SK-N-SH (cell line): ENCODE measurements around the gene NFKBIE. TPM values are rescaled to one million over a fixed set of nuclear protein-coding genes. Genes with fewer than 3 reads are reported as not detected.

Experiments
- CTCF ChIA-PET: fragments of 300-600, 350-600 bp; formaldehyde crosslinking; extraction: SDS; loops from one replicate; lab custom pipeline; 2021; lab: Yijun Ruan, JAX
- POLR2A ChIA-PET: fragments of 350-600 bp; sonication (Branson Sonifier 250); formaldehyde crosslinking; extraction: SDS; loops from one replicate; lab custom pipeline; 2020; ENCODE audit warnings: antibody characterized with exemption, inconsistent platforms; lab: Yijun Ruan, JAX
- DNase-seq: peaks from one replicate; pipeline ENCODE4 v3.0.0; 2012
- H2AFZ ChIP-seq: fragments of 200-600 bp; sonication (generic); 2 replicates; pipeline ENCODE4 v1.8.1; 2016; ENCODE audit warnings: antibody characterized with exemption, mild to moderate bottlenecking, low read depth
- H3F3A ChIP-seq: fragments of 200-600 bp; sonication (generic); replicated peaks from 2 replicates; pipeline ENCODE3; 2016; ENCODE audit warnings: antibody characterized with exemption, mild to moderate bottlenecking; ENCODE audit not compliant: insufficient read depth
- H3K27ac ChIP-seq, 2 experiments: fragments of 200-500 bp in 1 of 2; fragments of 200-600 bp in 1 of 2; sonication (Bioruptor generic) in 1 of 2; sonication (generic), shearing (Covaris generic) in 1 of 2; 2 replicates each; pipeline versions ENCODE4 v1.5.1 to v1.6.1; 2014 to 2016; ENCODE audit warnings: low read depth in 2 of 2, inconsistent platforms in 1 of 2, low read length in 1 of 2, mild to moderate bottlenecking in 1 of 2, mixed read lengths in 1 of 2
- H3K27me3 ChIP-seq: fragments of 200-600 bp; sonication (generic), shearing (Covaris generic); 2 replicates; pipeline ENCODE4 v1.6.1; 2016; ENCODE audit warnings: mixed run types; ENCODE audit not compliant: insufficient read depth
- H3K36me3 ChIP-seq, 2 experiments: fragments of 200-500 bp in 1 of 2; fragments of 200-600 bp in 1 of 2; sonication (Bioruptor generic) in 1 of 2; sonication (generic) in 1 of 2; replicated peaks in 1 of 2; 2 replicates each; pipeline versions ENCODE3 to v1.5.1; 2014 to 2016; ENCODE audit warnings: low read length in 1 of 2, mild to moderate bottlenecking in 1 of 2; ENCODE audit not compliant: insufficient read depth in 2 of 2, control insufficient read depth in 1 of 2
- H3K4me1 ChIP-seq, 2 experiments: fragments of 200-500 bp in 1 of 2; fragments of 200-600 bp in 1 of 2; sonication (Bioruptor generic) in 1 of 2; sonication (generic), shearing (Covaris generic) in 1 of 2; 2 replicates each; pipeline versions ENCODE4 v1.5.1 to v1.6.1; 2014 to 2016; ENCODE audit warnings: low read depth in 1 of 2, low read length in 1 of 2, mixed run types in 1 of 2; ENCODE audit not compliant: insufficient read depth in 2 of 2, control insufficient read depth in 1 of 2
- H3K4me2 ChIP-seq: fragments of 200-600 bp; sonication (generic), shearing (Covaris generic); 2 replicates; pipeline ENCODE4 v1.6.1; 2017; ENCODE audit warnings: mixed run types
- H3K4me3 ChIP-seq, 2 experiments: fragments of 200-500 bp in 1 of 2; fragments of 200-600 bp in 1 of 2; sonication (Bioruptor generic) in 1 of 2; sonication (generic), shearing (Covaris generic) in 1 of 2; 2 replicates each; pipeline versions ENCODE4 v1.5.1 to v1.8.1; 2014 to 2016; ENCODE audit warnings: low read depth in 2 of 2, inconsistent platforms in 1 of 2, low read length in 1 of 2, mild to moderate bottlenecking in 1 of 2, mixed read lengths in 1 of 2, moderate library complexity in 1 of 2
- H3K79me2 ChIP-seq: fragments of 200-600 bp; sonication (generic); 2 replicates; pipeline ENCODE4 v1.8.1; 2017; ENCODE audit warnings: mild to moderate bottlenecking; ENCODE audit not compliant: insufficient read depth
- H3K9ac ChIP-seq: fragments of 200-600 bp; sonication (generic); 2 replicates; pipeline ENCODE4 v1.6.1; 2017; ENCODE audit warnings: mixed run types
- H3K9me2 ChIP-seq: fragments of 200-600 bp; sonication (generic); 2 replicates; pipeline ENCODE4 v1.6.1; 2017; ENCODE audit warnings: mixed run types
- H3K9me3 ChIP-seq: fragments of 200-600 bp; sonication (generic); 2 replicates; pipeline ENCODE4 v1.6.1; 2017; ENCODE audit warnings: mixed run types, mild to moderate bottlenecking, moderate library complexity
- H4K20me1 ChIP-seq: fragments of 200-600 bp; sonication (generic); 2 replicates; pipeline ENCODE4 v1.6.1; 2017; ENCODE audit warnings: mild to moderate bottlenecking, mixed run types; ENCODE audit not compliant: insufficient read depth
- CHD2 ChIP-seq: fragments of 150-350 bp; IDR thresholded peaks from 2 replicates; pipeline ENCODE4 v1.6.1; 2018; ENCODE audit warnings: low read length; ENCODE audit not compliant: partially characterized antibody
- ELF1 ChIP-seq: IDR thresholded peaks from 2 replicates; pipeline ENCODE4 v1.4.0; 2012
- EP300 ChIP-seq, 2 experiments: IDR thresholded peaks; 2 replicates each; pipeline versions ENCODE4 v1.4.0 to v1.6.1; 2012; ENCODE audit warnings: borderline replicate concordance in 1 of 2, low read depth in 1 of 2, low read length in 1 of 2
- EZH2phosphoT487 ChIP-seq: fragments of 200-600 bp; sonication (generic); IDR thresholded peaks from 2 replicates; pipeline ENCODE4 v1.6.1; 2017; ENCODE audit warnings: low read depth, mixed run types, mild to moderate bottlenecking, antibody characterized with exemption, moderate library complexity, borderline replicate concordance
- GATA2 ChIP-seq: sonication (generic); formaldehyde crosslinking; IDR thresholded peaks from 2 replicates; pipeline ENCODE4 v1.5.0; 2020; ENCODE audit warnings: mild to moderate bottlenecking, missing genetic modification reagents
- JUND ChIP-seq: IDR thresholded peaks from 2 replicates; pipeline ENCODE4 v1.4.0; 2012
- MXI1 ChIP-seq: IDR thresholded peaks from 2 replicates; pipeline ENCODE4 v1.6.1; 2012; ENCODE audit warnings: mild to moderate bottlenecking, low read depth, low read length, improper control_type of control experiment
- NRF1 ChIP-seq: IDR thresholded peaks from 2 replicates; pipeline ENCODE4 v1.6.1; 2012; ENCODE audit warnings: low read depth, mild to moderate bottlenecking, low read length
- PBX3 ChIP-seq: IDR thresholded peaks from 2 replicates; pipeline ENCODE4; 2012
- POLR2AphosphoS5 ChIP-seq: IDR thresholded peaks from 2 replicates; pipeline ENCODE4 v1.6.1; 2012; ENCODE audit warnings: low read depth, low read length
- RCOR1 ChIP-seq: fragments of 150-350 bp; IDR thresholded peaks from 2 replicates; pipeline ENCODE4 v1.6.1; 2017; ENCODE audit warnings: antibody characterized with exemption, low read length
- SMC3 ChIP-seq: IDR thresholded peaks from 2 replicates; pipeline ENCODE4 v1.6.1; 2012; ENCODE audit warnings: low read depth, low read length, improper control_type of control experiment
- TAF1 ChIP-seq: IDR thresholded peaks from 2 replicates; pipeline ENCODE4 v1.6.1; 2012; ENCODE audit warnings: low read depth, mild to moderate bottlenecking, low read length, moderate library complexity, borderline replicate concordance
- TCF12 ChIP-seq: IDR thresholded peaks from 2 replicates; pipeline ENCODE4 v1.4.0; 2012
- TEAD4 ChIP-seq: IDR thresholded peaks from 2 replicates; pipeline ENCODE4 v1.4.0; 2012; ENCODE audit warnings: mild to moderate bottlenecking, borderline replicate concordance; ENCODE audit not compliant: insufficient read depth
- YY1 ChIP-seq: IDR thresholded peaks from 2 replicates; pipeline ENCODE4 v1.4.0; 2012; ENCODE audit warnings: low read depth, mild to moderate bottlenecking
- WGBS: methylation state at CpG from one replicate; pipeline ENCODE4 v1.1.6; 2017; ENCODE audit warnings: low lambda C conversion rate; 5-methylcytosine and 5-hydroxymethylcytosine counted together
- polyA plus RNA-seq, 3 experiments: library from polyadenylated mRNA; depleted of rRNA; stranded (reverse); fragments of >200 nt; gene quantifications; 2 replicates each; pipeline ENCODE4 v1.2.3, GENCODE V29; 2012

Gene NFKBIE
- polyA plus RNA-seq, 1 of the 3 experiments (the other 2 are of a cell fraction): 5.8 TPM

- Histone ChIP-seq H4K20me1 (peaks cover 5% of the 10 kb centered on the region; the same call in 1 of the 2 replicates), H3K79me2 (peaks cover 7% of the 10 kb centered on the region; the same call in 1 of the 2 replicates), H3K9me2 (no peaks in the 10 kb centered on the region), H3K9me3 (no peaks in the 10 kb centered on the region), H3K27ac (peak overlapping the region in 1 of 2 experiments; percentile 0; a peak in 1 of 4 replicates), H3K27me3 (no peaks in the 10 kb centered on the region), H3K36me3 (peaks cover 0 to 6% of the 10 kb centered on the region in 2 experiments), H3K9ac (no peak overlapping the region), H3F3A (no peaks in the 10 kb centered on the region), H3K4me1 (peaks cover 9 to 77% of the 10 kb centered on the region in 2 experiments; a peak in 3 of 4 replicates), H3K4me3 (no peak overlapping the region), H3K4me2 (no peak overlapping the region), H2AFZ (no peak overlapping the region)
- no peak for TF ChIP-seq TAF1
- TF ChIP-seq EP300 (IDR thresholded peaks at IDR 0.05; ENCODE audit: borderline replicate concordance in 1 of 2, low read depth in 1 of 2, low read length in 1 of 2): no peak
- no peak for TF ChIP-seq JUND
- no peak for TF ChIP-seq SMC3
- POLR2A ChIA-PET: interaction anchor here (0.9 to 3.1 kb wide), 2 partner anchors 18 to 29 kb away, joined by 3 to 25 read pairs; partner anchors contain the start of genes HSP90AB1 and SLC35B2
- no peak for DNase-seq
- CTCF ChIA-PET: interaction anchor here (1.2 to 13.7 kb wide), 6 partner anchors 6 to 131 kb away, joined by 3 to 224 read pairs (median 4); no protein-coding TSS in a partner anchor
- 92% methylated on average over 6 of the region's 6 CpGs for WGBS
Measured at GRCh38 chr6:44228031-44228430, 37.3 kb downstream of the NFKBIE start.

DNA sequence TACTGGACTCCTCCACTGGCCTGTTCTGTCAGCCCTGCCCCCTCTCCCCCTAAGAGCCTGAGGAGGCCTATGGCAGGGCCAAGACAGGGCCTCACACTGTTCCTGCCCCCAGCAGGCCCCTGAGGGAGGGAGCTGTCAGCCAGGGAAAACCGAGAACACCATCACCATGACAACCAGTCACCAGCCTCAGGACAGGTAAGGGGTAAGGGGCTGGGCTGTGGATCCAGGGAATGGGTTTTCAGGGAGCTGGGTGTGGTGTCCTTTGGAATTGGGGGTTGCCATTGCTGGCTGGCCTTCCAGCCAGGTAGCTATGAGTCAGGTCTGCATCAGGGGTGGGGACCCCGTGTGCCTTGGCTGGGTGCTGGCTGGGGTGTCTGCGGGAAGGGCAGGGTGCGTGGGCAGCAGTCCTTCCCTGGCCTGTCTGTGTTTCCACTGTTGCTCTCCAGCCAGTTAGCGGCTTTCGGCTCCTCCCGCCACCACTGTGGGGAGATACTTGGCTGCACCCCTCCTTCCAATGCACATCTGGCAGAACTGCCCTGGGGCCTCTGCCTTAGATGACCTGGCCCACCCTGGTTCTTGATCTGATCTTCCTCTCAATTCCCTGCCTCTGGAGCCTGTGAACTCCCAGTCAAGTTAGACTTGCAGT is 38.1 kb downstream of the NFKBIE start:
- H3K4me1 ChIP-seq: peaks cover 9 to 77% of the 10 kb centered on the region in 2 experiments
- H3K4me3 ChIP-seq: no peak overlapping the region
- ChIA-PET CTCF (interaction anchor here (1.0 to 13.7 kb wide), 7 partner anchors 7 to 130 kb away, joined by 3 to 224 read pairs (median 3); no protein-coding TSS in a partner anchor), POLR2A (interaction anchor here (3.1 kb wide), 1 partner anchor 19 kb away, joined by 25 read pairs; the partner anchor contains the start of gene HSP90AB1)
- H3K27ac ChIP-seq: peak overlapping the region in 1 of 2 experiments; percentile 69; a peak in 1 of 4 replicates
- H2AFZ ChIP-seq: no peak overlapping the region
- H3K4me2 ChIP-seq: no peak overlapping the region
- peaks cover 0 to 5% of the 10 kb centered on the region in 2 experiments for H3K36me3 ChIP-seq
- peaks cover 3% of the 10 kb centered on the region for H3F3A ChIP-seq
- DNase-seq: peak; percentile 70
- TF ChIP-seq POLR2AphosphoS5: no peak
- peak; percentile 33; the same call in 1 of the 2 replicates for TF ChIP-seq GATA2
- no peaks in the 10 kb centered on the region for H3K27me3 ChIP-seq
- peaks cover 7% of the 10 kb centered on the region; the same call in 1 of the 2 replicates for H3K79me2 ChIP-seq
- no CpG with 5 or more reads among the region's 7 CpGs for WGBS
- no peaks in the 10 kb centered on the region for H3K9me3 ChIP-seq
- H4K20me1 ChIP-seq: peaks cover 5% of the 10 kb centered on the region; the same call in 1 of the 2 replicates
- H3K9me2 ChIP-seq: no peaks in the 10 kb centered on the region
- no peak overlapping the region for H3K9ac ChIP-seq

- Histone ChIP-seq H3K36me3 (no peaks in the 10 kb centered on the region), H4K20me1 (peaks cover 5% of the 10 kb centered on the region; the same call in 1 of the 2 replicates), H3K79me2 (peaks cover 7% of the 10 kb centered on the region; the same call in 1 of the 2 replicates), H3K9me2 (no peaks in the 10 kb centered on the region), H3K27me3 (no peaks in the 10 kb centered on the region), H2AFZ (no peak overlapping the region), H3K4me3 (no peak overlapping the region), H3K9ac (no peak overlapping the region), H3K4me1 (peaks cover 13 to 80% of the 10 kb centered on the region in 2 experiments), H3K27ac (peak overlapping the region in 1 of 2 experiments; percentile 69; a peak in 1 of 4 replicates), H3K9me3 (no peaks in the 10 kb centered on the region), H3F3A (peaks cover 3% of the 10 kb centered on the region), H3K4me2 (no peak overlapping the region)
- no peak for DNase-seq
- TF ChIP-seq ELF1 (no peak), TCF12 (no peak), PBX3 (no peak), EP300 (IDR thresholded peaks at IDR 0.05; ENCODE audit: borderline replicate concordance in 1 of 2, low read depth in 1 of 2, low read length in 1 of 2) (no peak), YY1 (no peak), TEAD4 (no peak), MXI1 (no peak), NRF1 (no peak), CHD2 (no peak), TAF1 (no peak), EZH2phosphoT487 (no peak), JUND (no peak), RCOR1 (no peak)
- ChIA-PET CTCF (interaction anchor here (1.0 to 13.7 kb wide), 8 partner anchors 7 to 131 kb away, joined by 3 to 224 read pairs (median 12); partner anchors contain the start of gene HSP90AB1), POLR2A (interaction anchor here (0.7 to 3.1 kb wide), 3 partner anchors 8 to 43 kb away, joined by 3 to 25 read pairs (median 4); partner anchors contain the start of gene HSP90AB1)
- 86% methylated on average over 14 of the region's 15 CpGs for WGBS
Measured at GRCh38 chr6:44226368-44227147, 38.8 kb downstream of the NFKBIE start.
